Bronchial epithelial cell (primary cell): ENCODE measurements around the gene QSOX2. TPM values are rescaled to one million over a fixed set of nuclear protein-coding genes. Genes with fewer than 3 reads are reported as not detected.

ENCODE experiments used
- DNase-seq: peaks from one replicate; pipeline ENCODE4 v3.0.0-alpha.2; 2010; ENCODE audit warnings: low read depth
- FAIRE-seq: peaks from 2 replicates; lab custom pipeline; 2011; peaks lifted over from hg19 to GRCh38; lab: Jason Lieb, UNC
- H3K27me3 ChIP-seq: 2 replicates; pipeline ENCODE4 v1.5.1; 2011; ENCODE audit warnings: low read length; ENCODE audit not compliant: control insufficient read depth, insufficient read depth
- H3K36me3 ChIP-seq: 2 replicates; pipeline ENCODE4 v1.5.1; 2011; ENCODE audit warnings: low read length; ENCODE audit not compliant: control insufficient read depth, insufficient read depth
- H3K4me3 ChIP-seq: 2 replicates; pipeline ENCODE4 v1.5.1; 2011; ENCODE audit warnings: mild to moderate bottlenecking, low read depth, low read length, control low read depth
- total RNA-seq: library from RNA; depleted of rRNA; stranded (reverse); fragments of >200 nt; gene quantifications from 2 replicates; pipeline ENCODE4 v1.2.1, GENCODE V29; 2014
- TF ChIP-seq, protein P1 (sequence below): IDR thresholded peaks from 2 replicates; pipeline ENCODE4 v1.5.1; 2011; ENCODE audit warnings: mild to moderate bottlenecking, moderate library complexity, low read length, control low read depth, inconsistent platforms; ENCODE audit not compliant: insufficient read depth, severe bottlenecking

Gene QSOX2, protein sequence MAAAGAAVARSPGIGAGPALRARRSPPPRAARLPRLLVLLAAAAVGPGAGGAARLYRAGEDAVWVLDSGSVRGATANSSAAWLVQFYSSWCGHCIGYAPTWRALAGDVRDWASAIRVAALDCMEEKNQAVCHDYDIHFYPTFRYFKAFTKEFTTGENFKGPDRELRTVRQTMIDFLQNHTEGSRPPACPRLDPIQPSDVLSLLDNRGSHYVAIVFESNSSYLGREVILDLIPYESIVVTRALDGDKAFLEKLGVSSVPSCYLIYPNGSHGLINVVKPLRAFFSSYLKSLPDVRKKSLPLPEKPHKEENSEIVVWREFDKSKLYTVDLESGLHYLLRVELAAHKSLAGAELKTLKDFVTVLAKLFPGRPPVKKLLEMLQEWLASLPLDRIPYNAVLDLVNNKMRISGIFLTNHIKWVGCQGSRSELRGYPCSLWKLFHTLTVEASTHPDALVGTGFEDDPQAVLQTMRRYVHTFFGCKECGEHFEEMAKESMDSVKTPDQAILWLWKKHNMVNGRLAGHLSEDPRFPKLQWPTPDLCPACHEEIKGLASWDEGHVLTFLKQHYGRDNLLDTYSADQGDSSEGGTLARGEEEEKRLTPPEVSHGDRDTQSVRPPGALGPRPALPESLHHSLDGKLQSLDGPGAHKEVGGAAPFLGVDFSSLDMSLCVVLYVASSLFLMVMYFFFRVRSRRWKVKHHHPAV
- total RNA-seq: 10.6 and 12.1 TPM in 2 replicates

DNA sequence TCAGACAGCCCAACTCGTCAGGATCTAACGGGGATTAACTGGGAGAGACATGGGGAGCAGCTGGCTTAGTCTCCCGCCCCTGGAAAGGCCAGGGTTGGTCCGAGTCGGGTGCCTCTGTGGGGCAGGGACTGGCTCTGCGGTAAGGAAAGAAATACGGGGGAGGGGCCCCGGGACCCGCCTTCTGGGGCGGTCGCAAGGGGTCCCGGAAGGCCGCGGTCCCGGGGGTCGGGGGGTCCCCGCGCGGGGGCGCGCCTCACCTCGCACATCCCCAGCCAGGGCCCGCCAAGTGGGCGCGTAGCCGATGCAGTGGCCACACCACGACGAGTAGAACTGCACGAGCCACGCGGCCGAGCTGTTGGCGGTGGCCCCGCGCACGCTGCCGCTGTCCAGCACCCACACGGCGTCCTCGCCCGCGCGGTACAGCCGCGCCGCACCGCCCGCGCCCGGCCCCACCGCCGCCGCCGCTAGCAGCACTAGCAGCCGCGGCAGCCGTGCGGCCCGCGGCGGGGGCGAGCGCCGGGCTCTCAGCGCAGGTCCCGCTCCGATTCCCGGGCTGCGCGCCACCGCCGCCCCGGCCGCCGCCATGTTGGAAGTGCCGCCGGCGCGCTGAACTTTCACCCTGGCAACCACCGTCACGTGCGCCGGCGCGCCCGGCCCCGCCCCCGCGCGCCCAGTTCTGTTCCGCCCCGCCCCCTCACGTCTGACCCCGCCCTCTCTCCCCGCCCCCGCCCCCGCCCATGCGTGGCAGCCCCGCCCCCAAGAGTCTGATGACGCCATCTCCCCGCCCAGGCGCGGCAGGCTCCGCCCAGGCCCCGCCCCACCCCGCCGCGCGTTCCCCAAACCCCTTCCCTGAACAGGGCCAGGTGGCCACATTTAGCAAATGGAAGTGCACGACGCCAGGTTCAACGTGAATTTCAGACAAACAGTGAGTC lies at the start of gene QSOX2:
Gene QSOX2 (minus strand): TSS at position 594 of the 932 bp plus-strand sequence. CDS start 9 bp downstream, at position 585.
- TF ChIP-seq, protein P1, sequence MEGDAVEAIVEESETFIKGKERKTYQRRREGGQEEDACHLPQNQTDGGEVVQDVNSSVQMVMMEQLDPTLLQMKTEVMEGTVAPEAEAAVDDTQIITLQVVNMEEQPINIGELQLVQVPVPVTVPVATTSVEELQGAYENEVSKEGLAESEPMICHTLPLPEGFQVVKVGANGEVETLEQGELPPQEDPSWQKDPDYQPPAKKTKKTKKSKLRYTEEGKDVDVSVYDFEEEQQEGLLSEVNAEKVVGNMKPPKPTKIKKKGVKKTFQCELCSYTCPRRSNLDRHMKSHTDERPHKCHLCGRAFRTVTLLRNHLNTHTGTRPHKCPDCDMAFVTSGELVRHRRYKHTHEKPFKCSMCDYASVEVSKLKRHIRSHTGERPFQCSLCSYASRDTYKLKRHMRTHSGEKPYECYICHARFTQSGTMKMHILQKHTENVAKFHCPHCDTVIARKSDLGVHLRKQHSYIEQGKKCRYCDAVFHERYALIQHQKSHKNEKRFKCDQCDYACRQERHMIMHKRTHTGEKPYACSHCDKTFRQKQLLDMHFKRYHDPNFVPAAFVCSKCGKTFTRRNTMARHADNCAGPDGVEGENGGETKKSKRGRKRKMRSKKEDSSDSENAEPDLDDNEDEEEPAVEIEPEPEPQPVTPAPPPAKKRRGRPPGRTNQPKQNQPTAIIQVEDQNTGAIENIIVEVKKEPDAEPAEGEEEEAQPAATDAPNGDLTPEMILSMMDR: no peak
- DNase-seq (peak; percentile 27), FAIRE-seq (no peak)
- Histone ChIP-seq H3K27me3 (peaks cover 7% of the 10 kb centered on the region), H3K36me3 (peaks cover 4% of the 10 kb centered on the region), H3K4me3 (peak within 1 kb of the TSS; percentile 72)

DNA sequence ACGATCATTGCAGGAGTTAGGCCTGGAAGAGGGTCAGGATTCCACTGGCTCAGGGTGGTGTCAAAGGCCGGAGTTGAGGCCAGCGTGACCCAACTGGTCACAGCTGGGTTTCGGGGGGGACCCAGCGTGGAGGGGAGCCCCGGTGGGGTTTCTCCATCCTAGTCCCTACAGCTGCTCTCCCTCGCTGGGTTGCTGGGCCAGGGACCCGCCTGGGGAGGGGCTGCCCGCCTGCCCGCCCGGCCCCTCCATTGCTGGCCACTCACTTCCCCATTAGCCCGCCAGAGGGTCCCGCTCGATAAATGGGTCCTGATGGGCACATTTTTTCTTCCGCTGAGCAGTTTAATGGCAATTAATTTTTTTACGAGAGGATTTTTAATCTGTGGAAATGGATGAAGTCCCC lies 49.4 kb upstream of the QSOX2 start:
- DNase-seq (no peak), FAIRE-seq (no peak)
- no peak overlapping the region for H3K4me3 ChIP-seq
- H3K36me3 ChIP-seq: no peaks in the 10 kb centered on the region
- TF ChIP-seq, protein P1: no peak
- peaks cover 1% of the 10 kb centered on the region for H3K27me3 ChIP-seq

DNA sequence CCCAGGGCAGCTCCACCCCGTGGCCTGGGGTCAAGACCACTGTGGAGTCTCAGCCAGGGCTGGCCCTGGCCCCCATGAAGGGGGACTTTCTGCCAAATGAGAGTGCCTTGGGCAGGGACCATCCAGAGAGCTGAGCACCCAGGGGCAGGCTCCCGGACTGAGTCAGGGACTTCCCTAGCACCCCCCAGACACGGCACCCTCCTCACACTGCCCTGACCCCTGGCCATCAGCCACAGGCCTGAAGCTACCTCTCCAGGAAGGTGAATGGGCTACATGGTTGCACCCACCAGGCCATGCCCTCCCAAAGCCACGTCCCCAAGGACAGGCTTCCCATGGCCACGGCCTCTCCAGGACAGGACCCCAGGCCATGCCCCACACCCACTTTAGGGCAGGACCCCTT lies 48.8 kb upstream of the QSOX2 start:
- H3K4me3 ChIP-seq: no peak overlapping the region
- no peaks in the 10 kb centered on the region for H3K36me3 ChIP-seq
- TF ChIP-seq, protein P1: no peak
- FAIRE-seq (no peak), DNase-seq (no peak)
- peaks cover 1% of the 10 kb centered on the region for H3K27me3 ChIP-seq

DNA sequence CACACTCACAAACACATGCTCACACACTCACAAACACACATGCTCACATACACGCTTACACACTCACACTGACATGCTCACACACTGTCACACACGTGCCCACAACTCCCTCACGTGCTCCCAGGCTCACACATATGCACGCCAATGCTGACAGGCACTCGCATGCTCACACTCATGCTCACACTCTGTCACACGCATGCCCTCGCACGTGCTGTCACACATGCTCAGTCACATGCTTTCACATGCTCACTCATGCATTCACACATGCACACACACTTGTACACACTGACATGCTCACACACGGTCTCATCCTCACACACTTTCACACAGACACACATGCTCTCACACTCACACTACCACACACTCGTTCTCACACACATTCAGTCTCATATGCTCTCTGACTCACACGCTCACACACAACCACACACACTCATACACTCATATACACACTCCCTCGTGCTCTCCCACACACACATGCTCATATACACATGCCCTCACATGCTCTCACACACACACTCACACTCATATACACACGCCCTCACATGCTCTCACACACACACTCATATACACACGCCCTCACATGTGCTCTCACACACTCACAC lies 48.0 kb upstream of the QSOX2 start:
- Histone ChIP-seq H3K36me3 (no peaks in the 10 kb centered on the region), H3K27me3 (no peaks in the 10 kb centered on the region), H3K4me3 (no peak overlapping the region)
- TF ChIP-seq, protein P1: no peak
- no peak for FAIRE-seq
- no peak for DNase-seq
